Muscle of leg (tissue), 11 donors: ENCODE measurements around the gene BMAL2. TPM values are rescaled to one million over a fixed set of nuclear protein-coding genes. Genes with fewer than 3 reads are reported as not detected.

ENCODE experiments used
- DNase-seq: peaks from one replicate; pipeline ENCODE4 v3.0.0; 2013
- H3K27ac ChIP-seq: one replicate; pipeline ENCODE4 v1.5.1; 2013; ENCODE audit warnings: mild to moderate bottlenecking, low read length, control low read depth
- H3K27me3 ChIP-seq: one replicate; pipeline ENCODE4 v1.6.1; 2013; ENCODE audit warnings: low read length; ENCODE audit not compliant: control insufficient read depth, insufficient read depth
- H3K36me3 ChIP-seq: one replicate; pipeline ENCODE4 v1.6.1; 2013; ENCODE audit warnings: low read length; ENCODE audit not compliant: control insufficient read depth, insufficient read depth
- H3K4me1 ChIP-seq: one replicate; pipeline ENCODE4 v1.6.1; 2013; ENCODE audit warnings: low read length; ENCODE audit not compliant: control insufficient read depth, insufficient read depth
- H3K4me3 ChIP-seq: one replicate; pipeline ENCODE4 v1.5.1; 2013; ENCODE audit warnings: low read length, control low read depth
- H3K9me3 ChIP-seq: replicated peaks from 2 replicates; pipeline ENCODE4 v1.6.1; 2013; ENCODE audit warnings: low read depth, low read length; ENCODE audit not compliant: control insufficient read depth
- WGBS: methylation state at CpG from one replicate; pipeline ENCODE4 v1.1.5; 2013; ENCODE audit warnings: missing lambda C conversion rate; ENCODE audit not compliant: insufficient coverage; 5-methylcytosine and 5-hydroxymethylcytosine counted together
- polyA plus RNA-seq, 8 donors: library from polyadenylated mRNA; unstranded; fragments of 120-200 nt; gene quantifications; one replicate each; pipeline versions ENCODE4 v1.2.1 to v1.2.3, GENCODE V29; 2013; ENCODE audit warnings: inconsistent platforms in 1 of 8, low replicate concordance in 1 of 8; ENCODE audit not compliant: insufficient read length in 8 of 8, insufficient read depth in 1 of 8
- total RNA-seq: library from RNA; stranded (reverse); fragments of 120-200 nt; gene quantifications from one replicate; pipeline ENCODE4 v1.2.4, GENCODE V29; 2013

Gene BMAL2
- total and polyA plus RNA-seq, 9 donors = 0.94 to 2.6 (median 1.5) TPM

DNA sequence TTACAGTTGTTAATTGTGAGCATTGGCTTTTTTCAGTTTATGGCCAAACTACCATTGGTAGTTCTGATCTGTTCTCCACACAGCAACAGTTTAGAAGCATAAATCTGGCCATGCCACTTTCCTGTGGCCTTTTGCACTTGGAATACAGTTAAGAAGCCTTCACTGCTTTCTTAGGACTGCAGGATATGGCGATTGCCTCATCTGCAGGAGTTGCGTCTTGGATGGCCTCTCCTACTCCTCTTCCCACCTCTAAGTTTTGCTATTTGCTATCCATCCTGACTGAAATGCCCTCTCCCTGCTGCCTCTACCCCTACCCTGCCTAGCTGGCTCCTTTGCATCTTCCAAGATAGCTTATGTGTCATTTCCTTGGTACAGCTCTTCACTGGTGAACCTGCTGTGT is 12.8 kb upstream of the BMAL2 start:
- 95% methylated on average over 2 of the region's 2 CpGs for WGBS
- H3K27me3 ChIP-seq = no peaks in the 10 kb centered on the region
- no peak for DNase-seq
- no peak overlapping the region for H3K4me3 ChIP-seq
- no peaks in the 10 kb centered on the region for H3K9me3 ChIP-seq
- peaks cover 5% of the 10 kb centered on the region for H3K36me3 ChIP-seq
- H3K27ac ChIP-seq = no peak overlapping the region
- no peaks in the 10 kb centered on the region for H3K4me1 ChIP-seq

GRCh38 chr12:27324530-27324929 is 8.1 kb upstream of the BMAL2 start:
- Histone ChIP-seq H3K9me3 (no peaks in the 10 kb centered on the region), H3K27me3 (no peaks in the 10 kb centered on the region), H3K4me3 (no peak overlapping the region), H3K4me1 (no peaks in the 10 kb centered on the region), H3K36me3 (peaks cover 7% of the 10 kb centered on the region), H3K27ac (no peak overlapping the region)
- DNase-seq = peak; percentile 13

GRCh38 chr12:27330846-27331245 is 1.8 kb upstream of the BMAL2 start:
- Histone ChIP-seq H3K27ac (no peak overlapping the region), H3K4me1 (peaks cover 7% of the 10 kb centered on the region), H3K36me3 (peaks cover 2% of the 10 kb centered on the region), H3K4me3 (no peak overlapping the region), H3K9me3 (no peaks in the 10 kb centered on the region), H3K27me3 (peaks cover 20% of the 10 kb centered on the region)
- no peak for DNase-seq
- no CpG with 5 or more reads among the region's 1 CpG for WGBS

GRCh38 chr12:27331291-27331926 is 1.2 kb upstream of the BMAL2 start:
- Histone ChIP-seq H3K27ac (no peak overlapping the region), H3K4me1 (peaks cover 7% of the 10 kb centered on the region), H3K9me3 (no peaks in the 10 kb centered on the region), H3K27me3 (peaks cover 20% of the 10 kb centered on the region), H3K4me3 (no peak overlapping the region), H3K36me3 (peaks cover 2% of the 10 kb centered on the region)
- DNase-seq = peak; percentile 21
- no CpG with 5 or more reads among the region's 7 CpGs for WGBS

- WGBS = no CpG with 5 or more reads among the region's 3 CpGs
- H3K4me3 ChIP-seq = no peak overlapping the region
These were observed 710 bp upstream of the BMAL2 start for GRCh38 chr12:27331927-27332324.

DNA sequence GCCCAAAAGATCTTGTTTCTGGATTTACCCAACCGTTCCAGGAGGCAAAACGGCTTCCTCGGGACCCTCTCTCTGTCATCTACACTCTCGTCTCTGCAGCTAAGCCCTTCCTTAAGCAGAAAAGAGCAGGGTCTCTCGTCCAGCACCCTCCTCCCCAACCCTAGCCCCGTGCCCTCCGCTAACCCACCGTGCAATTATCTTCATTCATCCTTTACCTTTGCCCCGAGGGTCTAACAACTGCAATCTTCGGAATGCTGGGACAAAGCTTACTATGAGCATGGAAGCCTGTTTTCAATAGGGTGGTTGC is 276 bp upstream of the BMAL2 start:
- no peaks in the 10 kb centered on the region for H3K9me3 ChIP-seq
- H3K27me3 ChIP-seq = peaks cover 20% of the 10 kb centered on the region
- DNase-seq = no peak
- H3K27ac ChIP-seq = no peak overlapping the region
- H3K4me3 ChIP-seq = peak overlapping the region; percentile 45
- 5% methylated on average over 5 of the region's 10 CpGs for WGBS
- H3K36me3 ChIP-seq = peaks cover 2% of the 10 kb centered on the region
- H3K4me1 ChIP-seq = peaks cover 7% of the 10 kb centered on the region

More at GRCh38 chr12:27331927-27332324, 710 bp upstream of the BMAL2 start:
- DNase-seq = no peak
- H3K27ac ChIP-seq = no peak overlapping the region
- H3K9me3 ChIP-seq = no peaks in the 10 kb centered on the region
- H3K4me1 ChIP-seq = peaks cover 7% of the 10 kb centered on the region
- H3K27me3 ChIP-seq = peaks cover 20% of the 10 kb centered on the region
- H3K36me3 ChIP-seq = peaks cover 2% of the 10 kb centered on the region

GRCh38 chr12:27333403-27334009 is 870 bp downstream of the BMAL2 start:
- peaks cover 20% of the 10 kb centered on the region for H3K27me3 ChIP-seq
- H3K4me3 ChIP-seq = peak overlapping the region; percentile 46
- under 1% methylated on average over 35 of the region's 40 CpGs for WGBS
- no peak overlapping the region for H3K27ac ChIP-seq
- no peaks in the 10 kb centered on the region for H3K9me3 ChIP-seq
- no peaks in the 10 kb centered on the region for H3K36me3 ChIP-seq
- DNase-seq = peak; percentile 8
- H3K4me1 ChIP-seq = peaks cover 7% of the 10 kb centered on the region

DNA sequence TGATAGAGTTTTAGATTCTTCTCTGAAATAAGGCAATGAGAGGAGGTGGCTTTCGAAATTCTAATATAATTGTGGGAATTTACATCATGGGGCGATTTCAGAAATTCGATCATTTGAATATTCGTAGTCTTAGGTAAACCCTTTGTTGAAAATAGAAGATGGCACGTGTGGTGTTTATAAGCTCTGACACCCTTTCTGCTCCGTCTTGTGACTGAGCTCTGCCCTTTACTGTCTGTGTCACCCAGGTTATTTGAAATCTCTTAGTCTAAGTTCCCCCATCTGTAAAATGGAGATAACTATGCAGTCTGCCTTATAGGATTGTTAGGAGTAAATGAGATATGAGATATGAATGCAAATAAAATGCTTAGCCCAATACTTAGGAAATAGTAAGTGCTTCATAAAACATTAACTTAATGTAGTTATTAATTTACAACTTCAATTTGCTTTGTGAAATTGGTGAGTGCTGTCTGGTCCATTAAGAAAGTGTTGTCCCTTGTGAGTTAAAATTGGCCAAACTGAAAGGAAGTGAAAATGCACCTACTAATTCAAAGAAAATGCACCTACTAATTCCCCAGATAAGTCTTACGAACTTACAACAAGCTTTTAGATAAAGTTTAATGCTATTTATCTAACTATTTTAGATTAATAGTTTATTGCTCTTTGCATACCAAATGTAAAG is 1.5 kb downstream of the BMAL2 start:
- no CpG with 5 or more reads among the region's 7 CpGs for WGBS

GRCh38 chr12:27334721-27335082 is 2.1 kb downstream of the BMAL2 start:
- no peaks in the 10 kb centered on the region for H3K9me3 ChIP-seq
- H3K27me3 ChIP-seq = peaks cover 20% of the 10 kb centered on the region
- WGBS = 100% methylated on average over 2 of the region's 6 CpGs
- H3K36me3 ChIP-seq = no peaks in the 10 kb centered on the region
- H3K4me3 ChIP-seq = no peak overlapping the region
- DNase-seq = no peak
- peaks cover 7% of the 10 kb centered on the region for H3K4me1 ChIP-seq
- H3K27ac ChIP-seq = no peak overlapping the region

More for the DNA sequence above, 1.5 kb downstream of the BMAL2 start:
- peaks cover 20% of the 10 kb centered on the region for H3K27me3 ChIP-seq
- no peaks in the 10 kb centered on the region for H3K9me3 ChIP-seq
- peaks cover 7% of the 10 kb centered on the region for H3K4me1 ChIP-seq
- no peak for DNase-seq
- H3K36me3 ChIP-seq = no peaks in the 10 kb centered on the region
- H3K27ac ChIP-seq = no peak overlapping the region
- peak overlapping the region; percentile 46 for H3K4me3 ChIP-seq

- H3K27me3 ChIP-seq = peaks cover 20% of the 10 kb centered on the region
- DNase-seq = no peak
- H3K36me3 ChIP-seq = no peaks in the 10 kb centered on the region
- no peak overlapping the region for H3K27ac ChIP-seq
- 81% methylated on average over 2 of the region's 5 CpGs for WGBS
- H3K9me3 ChIP-seq = no peaks in the 10 kb centered on the region
- H3K4me3 ChIP-seq = no peak overlapping the region
- H3K4me1 ChIP-seq = peaks cover 7% of the 10 kb centered on the region
These were observed 3.0 kb downstream of the BMAL2 start for GRCh38 chr12:27335364-27336281.
